Smooth muscle cell (in vitro differentiated cells): ENCODE results near the gene ATP10B. TPM values are rescaled to one million over a fixed set of nuclear protein-coding genes. Genes with fewer than 3 reads are reported as not detected.

Experiments
- DNase-seq: peaks from one replicate; lab custom pipeline; 2025; ENCODE audit not compliant: unreplicated experiment; lab: John Stamatoyannopoulos, UW
- H2AFZ ChIP-seq: fragments of 200-600 bp; sonication (generic); 2 replicates; pipeline ENCODE4 v1.6.0; 2016; ENCODE audit warnings: antibody characterized with exemption, low read depth, mild to moderate bottlenecking
- H3F3A ChIP-seq: fragments of 200-600 bp; sonication (generic); 2 replicates; pipeline ENCODE4 v1.6.0; 2017; ENCODE audit warnings: antibody characterized with exemption, low read depth
- H3K27ac ChIP-seq: fragments of 200-600 bp; sonication (generic); 2 replicates; pipeline ENCODE4 v1.5.1; 2016; ENCODE audit warnings: low read depth, mild to moderate bottlenecking
- H3K27me3 ChIP-seq: fragments of 200-600 bp; sonication (generic); 2 replicates; pipeline ENCODE4 v1.6.1; 2016; ENCODE audit warnings: low read depth, mild to moderate bottlenecking
- H3K36me3 ChIP-seq: fragments of 200-600 bp; sonication (generic); 2 replicates; pipeline ENCODE4 v1.5.1; 2016; ENCODE audit warnings: low read depth
- H3K4me1 ChIP-seq: fragments of 200-600 bp; sonication (generic); 2 replicates; pipeline ENCODE4 v1.5.1; 2016; ENCODE audit warnings: low read depth
- H3K4me2 ChIP-seq: fragments of 200-600 bp; sonication (generic); 2 replicates; pipeline ENCODE4 v1.6.0; 2016; ENCODE audit warnings: mild to moderate bottlenecking
- H3K4me3 ChIP-seq: fragments of 200-600 bp; sonication (generic); 2 replicates; pipeline ENCODE4 v1.5.1; 2016; ENCODE audit warnings: mild to moderate bottlenecking
- H3K79me2 ChIP-seq: fragments of 200-600 bp; sonication (generic); 2 replicates; pipeline ENCODE4 v1.6.0; 2016; ENCODE audit warnings: low read depth, mild to moderate bottlenecking
- H3K9ac ChIP-seq: fragments of 200-600 bp; sonication (generic); 2 replicates; pipeline ENCODE4 v1.6.0; 2016; ENCODE audit warnings: low read depth
- H3K9me3 ChIP-seq: fragments of 200-600 bp; sonication (generic); replicated peaks from 2 replicates; pipeline ENCODE4 v1.5.1; 2016; ENCODE audit warnings: low read depth
- H4K20me1 ChIP-seq: fragments of 200-600 bp; sonication (generic); 2 replicates; pipeline ENCODE4 v1.6.0; 2016; ENCODE audit warnings: low read depth
- CTCF ChIP-seq: fragments of 200-600 bp; sonication (generic); IDR thresholded peaks from 2 replicates; pipeline ENCODE4 v1.5.1; 2017; ENCODE audit warnings: borderline replicate concordance, mild to moderate bottlenecking, antibody characterized with exemption; ENCODE audit not compliant: insufficient read depth, poor library complexity, severe bottlenecking
- WGBS: methylation state at CpG from one replicate; pipeline ENCODE4 v1.1.7; 2016; ENCODE audit warnings: low lambda C conversion rate; 5-methylcytosine and 5-hydroxymethylcytosine counted together
- polyA plus RNA-seq: library from polyadenylated mRNA; unstranded; fragments of >200 nt; fragmentation: Nextera tagmentation; extraction: Ambion mirVana; gene quantifications from 2 replicates; pipeline ENCODE4 v1.2.1, GENCODE V29; 2016
- total RNA-seq: library from RNA; depleted of rRNA; stranded (reverse); fragments of >200 nt; gene quantifications from 2 replicates; pipeline ENCODE4 v1.2.3, GENCODE V29; 2014

Gene ATP10B
- total and polyA plus RNA-seq, 2 experiments from 2014 or later, result 0.13 TPM; not detected in 1

- Histone ChIP-seq H3K4me2 (no peak overlapping the region), H3K9me3 (no peaks in the 10 kb centered on the region), H2AFZ (no peak overlapping the region), H3K9ac (no peak overlapping the region), H3K27me3 (no peaks in the 10 kb centered on the region), H3K27ac (no peak overlapping the region), H3K4me1 (no peaks in the 10 kb centered on the region), H4K20me1 (no peaks in the 10 kb centered on the region), H3K4me3 (no peak overlapping the region), H3K36me3 (no peaks in the 10 kb centered on the region), H3F3A (no peaks in the 10 kb centered on the region), H3K79me2 (no peaks in the 10 kb centered on the region)
- WGBS, result 100% methylated on average over 1 of the region's 1 CpG
- DNase-seq, result no peak
- TF ChIP-seq CTCF, result no peak
Observed at GRCh38 chr5:160601046-160601445, 251.0 kb downstream of the ATP10B start.

GRCh38 chr5:160573318-160573717, 278.7 kb downstream of the ATP10B start:
- Histone ChIP-seq H3K9me3 (no peaks in the 10 kb centered on the region), H3K4me1 (no peaks in the 10 kb centered on the region), H3K4me3 (no peak overlapping the region), H3F3A (no peaks in the 10 kb centered on the region), H3K9ac (no peak overlapping the region), H3K4me2 (no peak overlapping the region), H3K79me2 (no peaks in the 10 kb centered on the region), H2AFZ (no peak overlapping the region), H3K36me3 (no peaks in the 10 kb centered on the region), H3K27me3 (no peaks in the 10 kb centered on the region), H3K27ac (no peak overlapping the region), H4K20me1 (no peaks in the 10 kb centered on the region)
- TF ChIP-seq CTCF, result no peak
- 86% methylated on average over 3 of the region's 3 CpGs for WGBS
- no peak for DNase-seq

- Histone ChIP-seq H3K9me3 (no peaks in the 10 kb centered on the region), H3K4me3 (no peak overlapping the region), H3K4me1 (no peaks in the 10 kb centered on the region), H3K9ac (no peak overlapping the region), H4K20me1 (no peaks in the 10 kb centered on the region), H3K27me3 (no peaks in the 10 kb centered on the region), H3K27ac (no peak overlapping the region), H3K4me2 (no peak overlapping the region), H3F3A (no peaks in the 10 kb centered on the region), H3K36me3 (no peaks in the 10 kb centered on the region), H3K79me2 (no peaks in the 10 kb centered on the region), H2AFZ (no peak overlapping the region)
- TF ChIP-seq CTCF, result no peak
- DNase-seq, result no peak
- WGBS, result 95% methylated on average over 4 of the region's 4 CpGs
Observed at GRCh38 chr5:160567031-160567705, 284.8 kb downstream of the ATP10B start.

GRCh38 chr5:160565376-160565775, 286.6 kb downstream of the ATP10B start:
- Histone ChIP-seq H3K9me3 (no peaks in the 10 kb centered on the region), H2AFZ (no peak overlapping the region), H3K27ac (no peak overlapping the region), H3K9ac (no peak overlapping the region), H4K20me1 (no peaks in the 10 kb centered on the region), H3K36me3 (no peaks in the 10 kb centered on the region), H3K4me2 (no peak overlapping the region), H3K4me1 (no peaks in the 10 kb centered on the region), H3K4me3 (no peak overlapping the region), H3K27me3 (no peaks in the 10 kb centered on the region), H3F3A (no peaks in the 10 kb centered on the region), H3K79me2 (no peaks in the 10 kb centered on the region)
- 77% methylated on average over 8 of the region's 8 CpGs for WGBS
- TF ChIP-seq CTCF, result no peak
- no peak for DNase-seq
